Heart left ventricle (tissue), 16 donors: Measurements from ENCODE around the gene HSDL1. TPM values are rescaled to one million over a fixed set of nuclear protein-coding genes. Genes with fewer than 3 reads are reported as not detected.

Experiments
- ATAC-seq, 4 donors: fragments of 200-7000 bp; cut with Tn5 transposase; one replicate each; pipeline ENCODE4 v1.9.1; 2020 to 2022; ENCODE audit warnings: moderate library complexity in 4 of 4, mild to moderate bottlenecking in 3 of 4, moderate number of reproducible peaks in 1 of 4
- DNase-seq, 5 donors: peaks; one replicate each; pipeline ENCODE4 v3.0.0-alpha.2; 2020
- H3K27ac ChIP-seq, 12 donors: fragments of 200-600 bp; sonication (generic) in 4 of 12; one replicate each; pipeline versions ENCODE4 v1.5.0 to v1.8.0; 2016 to 2022; ENCODE audit warnings: mild to moderate bottlenecking in 2 of 12
- H3K27me3 ChIP-seq, 9 donors: fragments of 200-600 bp; sonication (generic) in 2 of 9; one replicate each; pipeline versions ENCODE4 v1.5.1 to v1.8.0; 2016 to 2022; ENCODE audit warnings: mild to moderate bottlenecking in 3 of 9
- H3K36me3 ChIP-seq, 9 donors: fragments of 200-600 bp; sonication (generic) in 2 of 9; one replicate each; pipeline versions ENCODE4 v1.5.0 to v1.8.0; 2018 to 2022; ENCODE audit warnings: mild to moderate bottlenecking in 2 of 9
- H3K4me1 ChIP-seq, 12 donors: fragments of 200-600 bp; sonication (generic) in 4 of 12; one replicate each; pipeline versions ENCODE4 v1.5.0 to v1.8.0; 2016 to 2022; ENCODE audit warnings: mild to moderate bottlenecking in 3 of 12
- H3K4me3 ChIP-seq, 12 donors: fragments of 200-600 bp; sonication (generic) in 4 of 12; one replicate each; pipeline versions ENCODE4 v1.5.0 to v1.8.0; 2017 to 2022; ENCODE audit warnings: mild to moderate bottlenecking in 9 of 12, moderate library complexity in 4 of 12
- H3K9me3 ChIP-seq, 12 donors: fragments of 200-600 bp; sonication (generic) in 4 of 12; one replicate each; pipeline versions ENCODE4 v1.5.0 to v1.8.0; 2016 to 2022; ENCODE audit warnings: mild to moderate bottlenecking in 1 of 12
- POLR2A ChIP-seq, 2 donors: fragments of 450-650 bp; IDR thresholded peaks; one replicate each; pipeline ENCODE4 v1.6.1; 2017; ENCODE audit warnings: antibody characterized with exemption in 2 of 2, mild to moderate bottlenecking in 2 of 2, moderate library complexity in 2 of 2
- WGBS, 4 donors: extraction: QIAGEN DNeasy Blood & Tissue Kit in 2 of 4; methylation state at CpG; one replicate each; pipeline versions ENCODE4 v1.1.5 to v1.1.7; 2013 to 2018; 5-methylcytosine and 5-hydroxymethylcytosine counted together
- intact Hi-C, 10 donors: fragments of 100-400 bp; cut with DNase I; formaldehyde crosslinking; loops; one replicate each; pipeline versions ENCODE4 v1.11.1 to v1.14.2; 2022
- polyA plus RNA-seq, 2 donors: library from polyadenylated mRNA; stranded (reverse); fragments of 200-250 nt; gene quantifications; one replicate each; pipeline ENCODE4 v1.2.3, GENCODE V29; 2013
- total RNA-seq, 9 donors: library from RNA; depleted of rRNA in 2 of 9; stranded (reverse); fragments of >200 nt in 2 of 9; fragmentation: NEBNext Ultra II Directional in 3 of 9; extraction: Animal tissue kit (Norgen Biotek cat#: 25700) in 3 of 9; gene quantifications; one replicate each; pipeline versions ENCODE4 v1.1.0 to v1.2.4, GENCODE V29; 2016 to 2023
- TF ChIP-seq, protein P1 (sequence below), 12 donors: fragments of 200-600 bp; sonication (generic) in 4 of 12; IDR thresholded peaks; one replicate each; pipeline versions ENCODE4 v1.5.0 to v1.8.0; 2018 to 2022; ENCODE audit warnings: antibody characterized with exemption in 12 of 12, mild to moderate bottlenecking in 5 of 12
- donor health status: ischemic (EF 13 %, LVEDD 7.1; RV severe dilation, severe dysfunction).
- donor health status: healthy with polysubstance abuse.
- donor health status: DM: no; HTN: yes; CAD: no.
- donor health status: DM: no; HTN: no; CAD: no.
- donor health status: ischemic (EF 25% LVEDD 6.9; RV normal size, moderate dysfunction).
- donor health status: ischemic (EF 25% LVEDD 5.7; RV mildly dilated, moderate dysfunction).
- donor health status: healthy.
- donor health status: DM: yes; HTN: yes; CAD: no.
- donor health status: ischemic (EF 35%, LVEDD 5.7; RV mildly dilated, moderate dysfunction).
- donor health status: nonischemic (EF 11% LVEDD 7.7; RV severe dilation, severe dysfunction).
- donor health status: DM: yes; HTN: yes; CAD: no.
- donor health status: PGD.
- donor health status: ischemic (EF 29% LVEDD 5.4; RV normal size, mild dysfunction).
- donor health status: nonischemic (EF 23%, LVEDD 6.1; RV moderate dilation, normal function).

The HSDL1 gene
- total and polyA plus RNA-seq, 11 donors, result 12.8 to 46.8 (median 23.1) TPM

DNA sequence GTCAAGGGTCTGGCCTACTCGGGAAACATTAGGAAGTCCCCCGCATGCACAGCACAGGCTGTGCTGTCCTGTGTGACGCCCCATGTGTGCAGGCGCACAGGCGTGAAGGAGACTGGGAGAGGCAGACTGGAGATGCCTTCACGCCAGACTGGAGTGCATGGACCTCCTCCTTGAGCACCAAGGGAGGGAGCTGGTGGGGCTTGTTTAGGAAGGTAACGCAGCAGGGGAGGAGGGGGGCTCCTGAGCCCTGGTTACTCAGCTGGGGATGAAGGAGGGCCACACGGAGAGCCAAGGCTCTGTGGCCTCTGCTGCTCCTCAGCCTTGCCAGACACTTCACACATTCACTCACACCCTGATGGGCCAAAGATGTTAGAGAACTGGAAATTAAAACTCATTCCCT is 7.7 kb downstream of the HSDL1 start:
- Histone ChIP-seq H3K4me1 (peaks cover 0 to 29% (median 6%) of the 10 kb centered on the region in 12 donors), H3K27me3 (no peaks in the 10 kb centered on the region), H3K9me3 (no peaks in the 10 kb centered on the region), H3K4me3 (no peak overlapping the region), H3K36me3 (no peaks in the 10 kb centered on the region), H3K27ac (peak overlapping the region in 2 of 12 donors; percentile 80 to 81)
- intact Hi-C loops, result no loop called here
- DNase-seq (no peak), ATAC-seq (peak in 1 of 4 donors; percentile 9)
- TF ChIP-seq POLR2A (IDR thresholded peaks at IDR 0.05), result no peak
- TF ChIP-seq, protein P1, sequence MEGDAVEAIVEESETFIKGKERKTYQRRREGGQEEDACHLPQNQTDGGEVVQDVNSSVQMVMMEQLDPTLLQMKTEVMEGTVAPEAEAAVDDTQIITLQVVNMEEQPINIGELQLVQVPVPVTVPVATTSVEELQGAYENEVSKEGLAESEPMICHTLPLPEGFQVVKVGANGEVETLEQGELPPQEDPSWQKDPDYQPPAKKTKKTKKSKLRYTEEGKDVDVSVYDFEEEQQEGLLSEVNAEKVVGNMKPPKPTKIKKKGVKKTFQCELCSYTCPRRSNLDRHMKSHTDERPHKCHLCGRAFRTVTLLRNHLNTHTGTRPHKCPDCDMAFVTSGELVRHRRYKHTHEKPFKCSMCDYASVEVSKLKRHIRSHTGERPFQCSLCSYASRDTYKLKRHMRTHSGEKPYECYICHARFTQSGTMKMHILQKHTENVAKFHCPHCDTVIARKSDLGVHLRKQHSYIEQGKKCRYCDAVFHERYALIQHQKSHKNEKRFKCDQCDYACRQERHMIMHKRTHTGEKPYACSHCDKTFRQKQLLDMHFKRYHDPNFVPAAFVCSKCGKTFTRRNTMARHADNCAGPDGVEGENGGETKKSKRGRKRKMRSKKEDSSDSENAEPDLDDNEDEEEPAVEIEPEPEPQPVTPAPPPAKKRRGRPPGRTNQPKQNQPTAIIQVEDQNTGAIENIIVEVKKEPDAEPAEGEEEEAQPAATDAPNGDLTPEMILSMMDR (IDR thresholded peaks at IDR 0.05), result no peak
- 84 to 90% (median 87%) methylated on average over 8 of the region's 8 CpGs for WGBS, 4 donors

DNA sequence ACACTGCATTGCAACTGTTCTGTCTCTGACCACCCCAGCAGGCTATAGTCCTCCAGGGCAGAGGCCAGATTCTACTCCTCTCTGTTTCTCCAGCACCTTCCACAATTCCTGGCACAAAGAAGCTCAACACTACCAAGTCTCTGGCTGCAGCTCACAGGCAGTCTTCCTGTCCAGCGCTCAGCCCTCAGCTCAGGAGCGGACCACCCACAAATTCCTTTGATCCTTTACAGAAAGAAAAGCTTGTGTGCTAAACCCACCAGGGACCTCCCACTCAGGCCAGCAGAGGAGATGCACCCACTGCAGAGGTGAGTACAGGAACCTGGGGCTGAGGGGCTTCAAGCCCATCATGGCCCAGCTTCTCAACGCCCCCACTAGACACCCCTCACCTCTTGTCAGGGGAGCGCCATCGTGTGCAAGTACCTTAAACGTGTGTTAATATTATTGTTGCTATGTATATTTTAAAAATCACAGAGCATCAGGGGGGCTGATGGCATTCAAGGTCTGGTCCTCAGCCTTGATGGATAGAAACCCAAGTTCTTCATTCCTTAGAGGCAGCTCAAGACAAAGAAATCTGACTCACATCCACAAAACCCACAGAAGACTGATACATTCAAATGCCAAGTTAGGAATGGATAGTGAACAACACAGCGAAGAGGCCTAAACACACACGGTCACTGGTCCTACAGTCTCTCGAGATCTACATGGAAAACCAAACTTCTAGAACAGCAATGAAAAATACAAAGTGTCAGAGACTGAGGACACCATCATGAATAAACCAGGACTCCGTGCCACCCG is 8.4 kb downstream of the HSDL1 start:
- DNase-seq, result no peak
- Histone ChIP-seq H3K36me3 (no peaks in the 10 kb centered on the region), H3K4me1 (peaks cover 0 to 29% (median 6%) of the 10 kb centered on the region in 12 donors), H3K9me3 (no peaks in the 10 kb centered on the region), H3K27me3 (no peaks in the 10 kb centered on the region), H3K4me3 (no peak overlapping the region), H3K27ac (peak overlapping the region in 1 of 12 donors; percentile 8)
- TF ChIP-seq POLR2A (IDR thresholded peaks at IDR 0.05), result no peak
- TF ChIP-seq, protein P1 (IDR thresholded peaks at IDR 0.05), result no peak
- ATAC-seq, result no peak
- WGBS, 4 donors, result 91 to 95% (median 93%) methylated on average over 11 of the region's 11 CpGs
- intact Hi-C loops, result no loop called here

DNA sequence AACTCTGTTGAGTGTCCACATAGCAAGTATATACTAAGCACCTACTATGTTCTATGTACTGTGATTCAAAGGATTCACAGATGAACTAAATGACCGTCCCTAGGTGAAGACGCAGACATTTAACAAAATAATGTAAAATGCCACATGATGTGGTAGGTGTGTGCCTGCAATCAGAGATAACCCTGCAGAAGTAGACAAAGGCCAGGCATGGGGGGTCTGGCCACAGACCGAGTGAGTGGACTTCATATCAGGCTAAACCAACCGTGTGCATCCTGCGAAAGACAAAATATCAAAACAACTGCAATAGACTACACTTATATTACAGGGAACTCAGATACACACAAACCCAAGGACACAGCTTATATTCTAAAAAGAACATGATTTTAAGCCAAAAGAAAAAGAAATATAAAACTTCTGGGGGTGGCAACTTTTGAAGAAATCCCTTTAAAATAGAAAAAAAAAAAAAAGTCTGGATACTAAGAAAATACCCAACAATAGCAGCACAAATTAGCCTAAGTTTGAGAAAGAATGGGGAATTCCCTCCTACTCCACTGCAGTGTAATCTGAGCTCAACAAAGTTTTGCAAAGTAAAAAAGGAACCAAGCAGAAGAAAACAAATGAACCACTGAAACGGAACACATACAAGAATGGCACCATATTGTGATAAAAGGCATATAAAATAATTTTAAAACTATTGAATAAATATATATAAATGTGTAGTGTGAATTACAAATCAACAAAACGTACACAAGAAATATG is 12.3 kb downstream of the HSDL1 start:
- no peak overlapping the region for H3K27ac ChIP-seq
- DNase-seq, result no peak
- TF ChIP-seq POLR2A (IDR thresholded peaks at IDR 0.05), result no peak
- TF ChIP-seq, protein P1 (IDR thresholded peaks at IDR 0.05), result no peak
- no peaks in the 10 kb centered on the region for H3K27me3 ChIP-seq
- no peak for ATAC-seq
- peaks cover 0 to 7% (median 0%) of the 10 kb centered on the region in 12 donors for H3K4me1 ChIP-seq
- no peaks in the 10 kb centered on the region for H3K9me3 ChIP-seq
- peaks cover 0 to 33% (median 31%) of the 10 kb centered on the region in 9 donors for H3K36me3 ChIP-seq
- intact Hi-C loops, result no loop called here
- H3K4me3 ChIP-seq, result no peak overlapping the region
- WGBS, 4 donors, result 87 to 90% (median 90%) methylated on average over 7 of the region's 7 CpGs

DNA sequence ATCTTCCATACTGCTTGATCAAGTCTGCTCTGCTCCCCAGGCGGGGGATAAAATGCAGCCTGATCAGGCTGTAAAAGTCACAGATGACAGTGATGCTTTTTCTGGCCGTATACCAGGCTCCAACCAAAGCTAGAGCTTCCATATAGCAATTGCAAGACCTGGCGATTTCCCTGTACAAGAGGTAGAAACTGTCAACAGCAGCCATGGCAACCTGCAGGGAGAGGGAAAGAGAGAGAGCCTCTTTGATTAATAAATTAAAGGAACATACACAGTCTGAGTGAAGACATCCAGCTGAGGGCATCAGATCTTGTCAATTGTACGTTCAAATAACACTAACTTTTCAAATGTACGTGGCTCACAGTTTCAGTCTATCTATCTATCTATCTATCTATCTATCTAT is 13.9 kb downstream of the HSDL1 start:
- H3K36me3 ChIP-seq, result peaks cover 0 to 46% (median 33%) of the 10 kb centered on the region in 9 donors
- no peaks in the 10 kb centered on the region for H3K9me3 ChIP-seq
- no peaks in the 10 kb centered on the region for H3K27me3 ChIP-seq
- intact Hi-C loops, result no loop called here
- H3K4me1 ChIP-seq, result no peaks in the 10 kb centered on the region
- ATAC-seq, result peak in 1 of 4 donors; percentile 29
- DNase-seq, result no peak
- TF ChIP-seq POLR2A (IDR thresholded peaks at IDR 0.05), result no peak
- TF ChIP-seq, protein P1 (IDR thresholded peaks at IDR 0.05), result no peak
- no peak overlapping the region for H3K27ac ChIP-seq
- WGBS, 4 donors, result 68 to 85% (median 79%) methylated on average over 5 of the region's 5 CpGs
- H3K4me3 ChIP-seq, result no peak overlapping the region
